ENCODE results near the gene ISG20.

ISG20 gene

DNA sequence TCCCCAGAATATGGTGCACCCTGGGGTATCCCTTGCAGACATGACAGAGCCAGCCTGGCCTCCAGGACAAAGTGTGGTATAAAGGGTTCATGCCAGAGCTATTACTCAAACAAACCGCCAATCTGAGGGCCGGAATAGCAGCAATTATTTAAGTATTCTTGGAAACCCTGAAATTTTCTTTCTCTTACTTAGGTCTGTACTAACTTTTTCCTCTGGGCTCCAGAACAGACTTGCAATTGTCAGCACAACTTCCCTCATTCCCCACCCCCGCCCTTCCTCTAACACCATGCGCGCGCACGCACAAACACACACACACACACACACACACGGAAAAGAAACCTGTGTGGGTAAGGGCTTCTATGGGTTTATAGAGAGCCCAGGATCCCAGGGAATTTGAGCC lies 56.3 kb downstream of the ISG20 start:
- no peak for FAIRE-seq

GRCh38 chr15:88695691-88696251 lies 57.0 kb downstream of the ISG20 start:
- FAIRE-seq: no peak

- no peak for FAIRE-seq
These were observed 57.4 kb downstream of the ISG20 start for GRCh38 chr15:88696254-88696653.

DNA sequence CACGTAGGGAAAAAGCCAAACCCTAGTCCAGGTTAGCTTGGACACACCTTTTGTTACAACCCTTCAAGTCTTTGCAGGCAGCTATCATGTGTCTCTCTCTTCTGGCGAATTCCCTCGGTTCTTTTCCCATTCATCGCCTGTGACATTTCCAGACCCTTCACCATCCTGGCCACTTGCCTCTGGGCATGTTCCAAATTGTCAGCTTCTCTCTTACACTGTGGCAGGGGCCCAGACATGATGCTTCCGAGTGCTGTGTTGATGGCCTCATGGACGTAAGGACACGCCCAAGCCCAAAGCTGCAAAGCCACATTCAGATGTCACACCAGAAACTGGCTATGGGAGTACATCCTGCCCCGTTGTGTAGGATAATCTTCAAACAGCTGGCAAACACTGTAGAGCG lies 58.5 kb downstream of the ISG20 start:
- FAIRE-seq: no peak

DNA sequence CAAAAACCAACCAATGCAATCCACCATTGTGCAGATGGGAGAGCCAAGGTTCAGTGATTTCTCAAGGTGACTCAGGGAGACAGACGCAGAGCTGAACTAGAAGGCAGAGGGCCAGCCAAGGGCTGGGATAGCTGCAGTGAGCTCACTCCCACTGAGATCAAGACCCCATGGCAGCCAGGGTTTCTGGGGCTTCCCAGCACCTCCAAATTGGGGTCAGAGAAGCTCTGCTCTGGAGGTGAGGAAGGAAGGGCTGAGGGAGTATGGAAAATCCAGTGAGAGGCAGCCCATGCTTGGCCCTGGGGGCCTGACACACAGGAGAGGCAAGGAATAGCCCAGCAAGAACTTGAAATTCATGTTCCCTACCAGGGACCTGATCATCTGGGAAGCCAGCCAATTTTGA lies 61.0 kb downstream of the ISG20 start:
- FAIRE-seq: no peak

DNA sequence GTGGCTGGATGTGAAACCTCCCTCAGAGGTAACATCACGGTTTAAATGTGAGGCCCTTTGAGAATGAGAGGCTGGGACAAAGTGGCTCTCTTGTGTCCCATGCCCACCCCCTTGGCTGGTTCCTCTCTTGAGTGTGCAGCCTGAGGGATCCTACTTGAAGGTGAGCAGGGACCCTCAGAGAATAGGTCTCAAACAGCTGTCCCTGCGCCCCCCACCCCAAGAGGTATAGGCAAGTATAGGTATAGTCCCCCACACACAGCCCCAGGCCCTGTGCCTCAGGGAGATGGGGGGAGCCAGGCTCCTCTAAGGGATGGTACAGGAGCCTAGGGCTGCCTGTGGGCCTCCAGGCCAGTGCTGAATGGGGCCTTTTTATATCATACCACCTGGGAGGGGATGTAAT lies 61.9 kb downstream of the ISG20 start:
- FAIRE-seq: no peak

GRCh38 chr15:88701561-88702095 lies 62.8 kb downstream of the ISG20 start:
- no peak for FAIRE-seq

GRCh38 chr15:88702983-88703382 lies 64.2 kb downstream of the ISG20 start:
- no peak for FAIRE-seq

- no peak for FAIRE-seq
These were observed 64.7 kb downstream of the ISG20 start for GRCh38 chr15:88703533-88703932.

- FAIRE-seq: no peak
These were observed 66.3 kb downstream of the ISG20 start for GRCh38 chr15:88704791-88705768.

DNA sequence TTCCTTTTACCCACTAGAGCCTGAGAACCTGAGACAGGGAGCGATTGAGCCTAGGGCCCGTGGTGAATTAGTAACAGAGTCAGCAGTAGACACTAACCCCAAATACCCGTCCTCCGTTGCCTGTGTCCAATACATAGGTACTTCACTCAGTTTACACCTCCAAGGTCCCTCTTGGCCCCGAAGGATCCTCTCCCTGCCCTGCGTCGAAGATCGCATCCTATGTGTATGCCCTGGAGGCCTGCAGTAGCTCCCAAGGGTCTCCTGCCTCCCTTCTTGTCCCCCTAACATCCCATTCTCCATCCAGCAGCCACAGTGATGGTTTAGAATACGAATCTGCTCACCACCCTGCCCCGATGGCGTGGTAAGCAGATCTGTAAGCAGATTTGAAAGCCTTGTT lies 67.0 kb downstream of the ISG20 start:
- FAIRE-seq: no peak

All from endometrium (tissue), 2 donors.